ENCODE measurements around the gene SLC8B1.

Gene SLC8B1

DNA sequence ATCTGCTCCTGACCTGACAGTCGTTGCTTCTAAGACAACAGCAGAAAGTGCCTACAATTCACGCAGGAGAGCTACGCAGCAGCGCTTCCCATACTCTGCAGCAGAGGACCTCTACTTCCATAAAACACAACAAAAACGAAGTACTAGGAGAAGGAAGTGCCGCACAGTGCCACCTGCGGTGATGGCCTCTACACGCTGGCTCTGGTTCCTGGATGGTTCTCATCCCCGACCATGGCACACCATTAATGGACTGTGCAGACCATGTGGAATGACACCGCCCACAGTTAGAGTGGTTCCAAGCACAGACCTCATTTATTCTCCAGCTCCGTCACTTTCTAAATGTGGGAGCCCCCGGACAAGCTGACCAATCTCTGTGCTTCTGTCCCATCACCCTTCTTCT lies 85.4 kb downstream of the SLC8B1 start:
- DNase-seq, result no peak
- Mint-ChIP-seq H3K36me3 (ENCODE audit: low read depth) (peaks cover 82% of the 10 kb centered on the region), H3K4me3 (no peak overlapping the region), H3K27ac (no peak overlapping the region), H3K9me3 (peaks cover 14% of the 10 kb centered on the region), H3K4me1 (ENCODE audit: low read depth) (peaks cover 6% of the 10 kb centered on the region), H3K27me3 (no peaks in the 10 kb centered on the region)

DNA sequence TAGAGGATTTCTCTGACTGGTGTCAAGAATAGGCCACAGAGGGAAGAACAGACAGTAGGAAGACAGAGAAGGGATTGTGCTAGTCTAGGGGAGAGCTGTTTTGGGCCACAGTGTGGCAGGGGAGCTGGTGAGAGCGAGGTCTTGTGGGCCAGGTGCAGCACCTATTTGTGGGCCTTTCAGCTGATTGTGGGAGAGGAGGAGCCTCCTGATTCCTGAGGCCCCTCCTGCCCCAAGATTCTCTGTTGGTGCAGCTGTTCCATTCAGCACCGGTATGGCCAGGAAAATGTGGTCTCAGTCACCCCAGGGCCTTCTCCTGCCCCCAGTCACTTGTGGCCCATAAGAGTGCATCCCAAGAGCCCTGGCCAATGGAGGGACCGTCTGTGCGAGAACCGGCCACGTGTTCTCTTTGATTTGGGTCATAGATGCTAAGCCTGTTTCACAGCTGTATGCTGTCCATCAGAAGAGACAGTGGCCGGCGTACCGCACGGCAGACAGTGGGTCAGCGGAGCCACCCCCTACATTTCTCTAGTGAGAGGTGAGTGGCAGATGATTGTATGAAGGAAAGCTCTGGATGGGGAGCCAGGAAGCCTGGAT lies 86.0 kb downstream of the SLC8B1 start:
- Mint-ChIP-seq H3K27ac (peak overlapping the region; percentile 23), H3K4me3 (no peak overlapping the region), H3K9me3 (peaks cover 13% of the 10 kb centered on the region), H3K27me3 (no peaks in the 10 kb centered on the region), H3K36me3 (ENCODE audit: low read depth) (peaks cover 81% of the 10 kb centered on the region), H3K4me1 (ENCODE audit: low read depth) (peaks cover 11% of the 10 kb centered on the region)
- no peak for DNase-seq

All from activated T-cell treated with anti-CD3 and anti-CD28 coated beads, Interleukin-2, amount 50 U/mL, for 24 hours (primary cell).